ENCODE measurements around the gene CLDN19.

Gene CLDN19

GRCh38 chr1:42692911-42693310, 47.1 kb downstream of the CLDN19 start:
- TF ChIP-seq ZFX (IDR thresholded peaks at IDR 0.05; ENCODE audit: borderline replicate concordance), result no peak
- TF ChIP-seq CTCF (IDR thresholded peaks at IDR 0.05), result no peak
- H3K27ac ChIP-seq, result peak overlapping the region; percentile 77

- TF ChIP-seq CTCF (IDR thresholded peaks at IDR 0.05) (no peak), ZFX (IDR thresholded peaks at IDR 0.05; ENCODE audit: borderline replicate concordance) (no peak)
- H3K27ac ChIP-seq, result peak overlapping the region; percentile 77
Observed at GRCh38 chr1:42692461-42692860, 47.6 kb downstream of the CLDN19 start.

- TF ChIP-seq CTCF (IDR thresholded peaks at IDR 0.05), result no peak
- no peak for TF ChIP-seq ZFX (IDR thresholded peaks at IDR 0.05; ENCODE audit: borderline replicate concordance)
- H3K27ac ChIP-seq, result peak overlapping the region; percentile 77
Observed at GRCh38 chr1:42691157-42691498, 48.9 kb downstream of the CLDN19 start.

GRCh38 chr1:42690477-42691156, 49.4 kb downstream of the CLDN19 start:
- peak overlapping the region; percentile 77; the same call in 1 of the 2 replicates for H3K27ac ChIP-seq
- TF ChIP-seq CTCF (IDR thresholded peaks at IDR 0.05) (no peak; the same call in 1 of the 2 replicates), ZFX (IDR thresholded peaks at IDR 0.05; ENCODE audit: borderline replicate concordance) (no peak)

GRCh38 chr1:42689912-42690311, 50.1 kb downstream of the CLDN19 start:
- no peak overlapping the region for H3K27ac ChIP-seq
- no peak for TF ChIP-seq ZFX (IDR thresholded peaks at IDR 0.05; ENCODE audit: borderline replicate concordance)

GRCh38 chr1:42686418-42686817, 53.6 kb downstream of the CLDN19 start:
- no peak for TF ChIP-seq ZFX (IDR thresholded peaks at IDR 0.05; ENCODE audit: borderline replicate concordance)
- no peak overlapping the region for H3K27ac ChIP-seq

GRCh38 chr1:42684139-42684538, 55.9 kb downstream of the CLDN19 start:
- no peak for TF ChIP-seq CTCF (IDR thresholded peaks at IDR 0.05)
- no peak for TF ChIP-seq ZFX (IDR thresholded peaks at IDR 0.05; ENCODE audit: borderline replicate concordance)
- H3K27ac ChIP-seq, result peak overlapping the region; percentile 85; the same call in 1 of the 2 replicates
